Endodermal cell (in vitro differentiated cells): ENCODE measurements around the gene CD34. TPM values are rescaled to one million over a fixed set of nuclear protein-coding genes. Genes with fewer than 3 reads are reported as not detected.

Experiments used
- DNase-seq: peaks from one replicate; pipeline ENCODE4 v3.0.0-alpha.2; 2017
- H3K27ac ChIP-seq: 2 replicates; pipeline ENCODE4 v1.5.1; 2013; ENCODE audit warnings: mild to moderate bottlenecking, low read depth, low read length, moderate library complexity
- H3K27me3 ChIP-seq: 2 replicates; pipeline ENCODE4 v1.6.1; 2013; ENCODE audit warnings: mild to moderate bottlenecking, low read length, moderate library complexity; ENCODE audit not compliant: insufficient read depth, control insufficient read depth, poor library complexity, severe bottlenecking
- H3K36me3 ChIP-seq: 2 replicates; pipeline ENCODE4 v1.7.0; 2013; ENCODE audit warnings: mild to moderate bottlenecking, low read length, moderate library complexity; ENCODE audit not compliant: control insufficient read depth, insufficient read depth
- H3K4me1 ChIP-seq: one replicate; pipeline ENCODE4 v1.7.0; 2013; ENCODE audit warnings: low read length; ENCODE audit not compliant: control insufficient read depth, insufficient read depth
- H3K4me3 ChIP-seq: 2 replicates; pipeline ENCODE4 v1.5.1; 2013; ENCODE audit warnings: mild to moderate bottlenecking, low read length, moderate library complexity
- H3K9ac ChIP-seq: 2 replicates; pipeline ENCODE4 v1.6.1; 2013; ENCODE audit warnings: mild to moderate bottlenecking, low read length, moderate library complexity; ENCODE audit not compliant: poor library complexity, severe bottlenecking; ENCODE audit errors: extremely low read depth
- H3K9me3 ChIP-seq: 2 replicates; pipeline ENCODE4 v1.6.1; 2013; ENCODE audit warnings: mild to moderate bottlenecking, low read length, moderate library complexity; ENCODE audit not compliant: control insufficient read depth
- H3K27ac Mint-ChIP-seq: 2 replicates; pipeline ENCODE4 v1.8.0; 2020; ENCODE audit warnings: mixed read lengths
- H3K27me3 Mint-ChIP-seq: 2 replicates; pipeline ENCODE4 v1.8.0; 2021; ENCODE audit warnings: mild to moderate bottlenecking, mixed read lengths; ENCODE audit not compliant: insufficient read depth
- H3K36me3 Mint-ChIP-seq: 2 replicates; pipeline ENCODE4 v1.8.0; 2020; ENCODE audit warnings: low read depth, mixed read lengths
- H3K4me1 Mint-ChIP-seq: 2 replicates; pipeline ENCODE4 v1.8.0; 2020; ENCODE audit warnings: mixed read lengths
- H3K4me3 Mint-ChIP-seq: 2 replicates; pipeline ENCODE4 v1.8.0; 2020; ENCODE audit warnings: mild to moderate bottlenecking, moderate library complexity, mixed read lengths
- H3K9me3 Mint-ChIP-seq: 2 replicates; pipeline ENCODE4 v1.8.0; 2020; ENCODE audit warnings: mild to moderate bottlenecking, mixed read lengths
- WGBS, 2 experiments: methylation state at CpG; one replicate each; pipeline versions ENCODE4 v1.1.5 to v1.1.7; 2013; ENCODE audit warnings: missing lambda C conversion rate in 2 of 2, mixed read lengths in 1 of 2; ENCODE audit not compliant: insufficient coverage in 1 of 2, insufficient read length in 1 of 2; 5-methylcytosine and 5-hydroxymethylcytosine counted together
- total RNA-seq, 2 donors: library from RNA; stranded (reverse); fragmentation: NEBNext Ultra II Directional in 1 of 2; extraction: Animal tissue kit (Norgen Biotek cat#: 25700) in 1 of 2; gene quantifications; 2 replicates in 1 of 2; 3 replicates in 1 of 2; pipeline ENCODE4 v1.2.1, GENCODE V29; 2021
- TF ChIP-seq, protein P1 (sequence below): fragments of 200-600 bp; sonication (generic); conservative IDR thresholded peaks from 2 replicates; pipeline ENCODE4 v1.5.0; 2021; ENCODE audit warnings: antibody characterized with exemption, mild to moderate bottlenecking

CD34 gene
- total RNA-seq, 2 donors from 2014 or later: 1.6 to 6.9 TPM

DNA sequence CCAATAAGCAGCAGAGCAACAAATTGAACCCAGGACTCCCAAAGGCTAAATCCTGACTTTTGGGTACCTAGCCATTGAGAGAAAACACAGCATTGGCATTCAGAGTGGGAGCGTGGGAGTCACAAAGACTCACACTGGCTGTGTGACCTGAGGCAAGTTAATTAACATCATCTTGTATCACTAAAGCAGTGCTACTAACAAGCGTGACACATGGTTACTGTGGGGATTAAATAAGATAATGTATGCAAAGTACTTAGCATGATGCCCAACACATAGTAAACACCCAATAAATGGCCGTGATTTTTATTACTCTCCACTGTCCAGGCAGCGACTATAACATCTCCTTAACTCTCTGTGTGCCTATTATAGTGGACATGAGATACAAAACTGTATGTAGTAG, 73.3 kb downstream of the CD34 start:
- no peak overlapping the region for H3K27ac Mint-ChIP-seq
- H3K27ac ChIP-seq: no peak overlapping the region
- no peaks in the 10 kb centered on the region for H3K9me3 Mint-ChIP-seq

DNA sequence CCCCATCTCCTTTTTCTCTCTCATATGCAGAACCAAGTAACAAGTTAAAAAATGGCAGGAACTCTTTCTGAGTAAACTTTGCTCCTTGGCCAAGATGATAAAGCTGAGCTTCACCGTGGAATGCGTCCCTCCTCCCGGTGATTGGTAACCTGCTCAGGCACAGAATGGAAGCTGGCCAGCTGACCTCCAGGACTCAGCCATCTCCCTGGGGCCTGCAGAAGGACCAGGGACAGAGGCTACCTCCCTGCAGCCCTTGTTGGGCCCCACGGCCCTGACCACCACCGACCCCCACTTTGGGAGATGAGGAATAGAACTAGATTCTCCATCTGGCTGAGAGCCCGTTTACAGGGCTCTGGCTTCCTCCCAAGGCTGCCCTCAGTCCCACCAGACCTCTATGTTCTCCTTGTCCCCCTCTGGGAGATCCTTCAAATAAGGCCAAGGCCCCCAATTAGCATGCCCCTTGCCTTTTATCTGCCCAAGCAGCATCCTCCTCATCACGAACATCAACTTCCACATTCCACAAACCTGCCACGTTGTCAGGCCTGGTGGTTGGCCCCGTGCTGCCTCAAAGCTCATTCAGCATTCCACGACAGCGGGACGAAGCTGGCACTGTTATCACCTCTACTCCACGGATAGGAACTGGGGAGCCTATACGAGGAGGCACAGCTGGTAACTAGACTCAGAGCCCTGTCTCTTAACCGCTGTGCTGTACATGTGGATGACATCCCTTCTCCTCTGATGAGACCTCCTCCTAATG, 74.2 kb downstream of the CD34 start:
- Mint-ChIP-seq H3K4me3 (no peak overlapping the region), H3K36me3 (no peaks in the 10 kb centered on the region), H3K27ac (no peak overlapping the region), H3K9me3 (no peaks in the 10 kb centered on the region), H3K27me3 (no peaks in the 10 kb centered on the region), H3K4me1 (no peaks in the 10 kb centered on the region)
- Histone ChIP-seq H3K27ac (no peak overlapping the region), H3K9ac (no peak overlapping the region), H3K9me3 (no peaks in the 10 kb centered on the region), H3K4me1 (no peaks in the 10 kb centered on the region), H3K36me3 (no peaks in the 10 kb centered on the region), H3K4me3 (no peak overlapping the region), H3K27me3 (no peaks in the 10 kb centered on the region)
- DNase-seq: no peak
- TF ChIP-seq, protein P1, sequence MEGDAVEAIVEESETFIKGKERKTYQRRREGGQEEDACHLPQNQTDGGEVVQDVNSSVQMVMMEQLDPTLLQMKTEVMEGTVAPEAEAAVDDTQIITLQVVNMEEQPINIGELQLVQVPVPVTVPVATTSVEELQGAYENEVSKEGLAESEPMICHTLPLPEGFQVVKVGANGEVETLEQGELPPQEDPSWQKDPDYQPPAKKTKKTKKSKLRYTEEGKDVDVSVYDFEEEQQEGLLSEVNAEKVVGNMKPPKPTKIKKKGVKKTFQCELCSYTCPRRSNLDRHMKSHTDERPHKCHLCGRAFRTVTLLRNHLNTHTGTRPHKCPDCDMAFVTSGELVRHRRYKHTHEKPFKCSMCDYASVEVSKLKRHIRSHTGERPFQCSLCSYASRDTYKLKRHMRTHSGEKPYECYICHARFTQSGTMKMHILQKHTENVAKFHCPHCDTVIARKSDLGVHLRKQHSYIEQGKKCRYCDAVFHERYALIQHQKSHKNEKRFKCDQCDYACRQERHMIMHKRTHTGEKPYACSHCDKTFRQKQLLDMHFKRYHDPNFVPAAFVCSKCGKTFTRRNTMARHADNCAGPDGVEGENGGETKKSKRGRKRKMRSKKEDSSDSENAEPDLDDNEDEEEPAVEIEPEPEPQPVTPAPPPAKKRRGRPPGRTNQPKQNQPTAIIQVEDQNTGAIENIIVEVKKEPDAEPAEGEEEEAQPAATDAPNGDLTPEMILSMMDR: no peak
- 93 to 95% methylated on average over 11 to 15 of the region's 15 CpGs for WGBS, 2 experiments

More for the DNA sequence above, 73.3 kb downstream of the CD34 start:
- Histone ChIP-seq H3K4me3 (no peak overlapping the region), H3K9me3 (no peaks in the 10 kb centered on the region), H3K9ac (no peak overlapping the region), H3K36me3 (no peaks in the 10 kb centered on the region), H3K27me3 (no peaks in the 10 kb centered on the region), H3K4me1 (no peaks in the 10 kb centered on the region)
- Mint-ChIP-seq H3K4me1 (no peaks in the 10 kb centered on the region), H3K36me3 (no peaks in the 10 kb centered on the region), H3K4me3 (no peak overlapping the region), H3K27me3 (no peaks in the 10 kb centered on the region)
- 95 to 100% methylated on average over 1 to 4 of the region's 4 CpGs for WGBS, 2 experiments
- DNase-seq: no peak
- TF ChIP-seq, protein P1: no peak

- no peak overlapping the region for H3K27ac ChIP-seq
- H3K27me3 Mint-ChIP-seq: no peaks in the 10 kb centered on the region
- H3K4me1 ChIP-seq: no peaks in the 10 kb centered on the region
- 95 to 100% methylated on average over 2 to 6 of the region's 6 CpGs for WGBS, 2 experiments
- no peaks in the 10 kb centered on the region for H3K9me3 ChIP-seq
- no peak overlapping the region for H3K27ac Mint-ChIP-seq
- no peaks in the 10 kb centered on the region for H3K36me3 ChIP-seq
- H3K9ac ChIP-seq: no peak overlapping the region
- no peak for DNase-seq
- no peaks in the 10 kb centered on the region for H3K27me3 ChIP-seq
- H3K4me3 ChIP-seq: no peak overlapping the region
- no peak overlapping the region for H3K4me3 Mint-ChIP-seq
- H3K9me3 Mint-ChIP-seq: no peaks in the 10 kb centered on the region
- TF ChIP-seq, protein P1: no peak
- no peaks in the 10 kb centered on the region for H3K4me1 Mint-ChIP-seq
- H3K36me3 Mint-ChIP-seq: no peaks in the 10 kb centered on the region
Measured at GRCh38 chr1:207835958-207836357, 75.0 kb downstream of the CD34 start.
